ENCODE measurements around the gene MAST1.

- no peak for TF ChIP-seq CTCF (IDR thresholded peaks at IDR 0.05; ENCODE audit: poor library complexity)
- TF ChIP-seq EZH2phosphoT487 (IDR thresholded peaks at IDR 0.05; ENCODE audit: low read depth, severe bottlenecking, unreplicated experiment): no peak
These were observed 82.7 kb downstream of the MAST1 start for GRCh38 chr19:12921047-12921446.

Data from hepatocyte (in vitro differentiated cells).